GM18508 (cell line): ENCODE results near the gene ACADSB.

Experiments
- ATAC-seq: cut with Tn5 transposase; IDR thresholded peaks from one replicate; pipeline ENCODE4 v1.9.1; 2021; ENCODE audit warnings: moderate number of reproducible peaks; ENCODE audit not compliant: insufficient read depth, unreplicated experiment

Gene ACADSB

DNA sequence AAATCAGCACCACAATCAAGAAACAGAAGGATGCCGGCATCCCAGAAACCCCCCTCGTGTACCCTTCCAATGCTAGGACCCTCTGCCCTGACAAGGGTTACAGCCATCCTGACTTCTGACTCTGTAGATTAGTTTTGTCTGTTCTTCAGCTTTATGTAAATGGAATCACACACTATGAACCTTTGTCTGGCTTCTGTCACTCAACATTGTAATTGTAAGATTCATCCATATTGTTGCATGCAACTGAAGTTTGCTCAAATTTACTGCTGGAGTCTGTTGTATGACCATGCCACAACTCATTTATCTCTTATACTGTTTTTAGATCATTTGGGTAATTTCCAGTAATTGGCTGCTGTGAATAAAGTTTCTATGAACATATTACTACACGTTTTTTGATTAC, 8.7 kb upstream of the ACADSB start:
- ATAC-seq = no peak

DNA sequence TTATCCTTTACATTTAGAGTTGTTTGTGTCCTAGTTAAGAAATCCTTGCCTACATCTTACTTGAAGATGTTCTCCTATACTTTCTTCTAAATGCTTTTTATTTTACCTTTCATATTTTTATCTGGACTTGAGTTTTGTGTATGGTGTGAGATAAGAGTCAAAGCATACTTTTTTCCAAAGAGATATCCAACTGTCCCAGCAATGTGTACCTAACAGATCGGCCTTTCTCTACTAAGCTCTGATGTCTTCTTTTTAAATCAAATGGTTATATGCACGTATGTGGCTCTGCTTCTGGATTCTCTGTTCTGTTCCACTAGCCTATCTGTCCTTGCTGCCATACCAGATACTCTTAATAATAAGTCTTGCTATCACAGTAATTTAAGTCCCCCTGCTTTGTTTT, 7.4 kb upstream of the ACADSB start:
- ATAC-seq = no peak

DNA sequence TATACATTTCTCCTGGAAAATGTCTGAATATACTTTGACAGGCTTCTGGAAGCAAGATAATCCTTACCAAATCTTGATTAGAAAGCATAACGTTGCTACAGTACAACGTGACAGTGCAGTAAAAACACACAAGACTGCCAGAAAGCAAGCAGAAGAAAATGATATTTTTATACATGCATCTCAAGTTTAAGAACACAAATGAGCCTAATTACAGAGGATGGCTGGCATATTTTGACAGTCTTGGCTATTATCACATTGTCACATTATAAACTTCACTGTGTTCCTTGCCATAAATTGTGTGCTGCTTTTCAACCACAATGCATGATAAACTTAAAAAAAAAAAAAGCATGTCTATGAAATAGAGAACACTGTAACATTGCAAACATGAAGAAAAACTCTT, 4.5 kb upstream of the ACADSB start:
- no peak for ATAC-seq

DNA sequence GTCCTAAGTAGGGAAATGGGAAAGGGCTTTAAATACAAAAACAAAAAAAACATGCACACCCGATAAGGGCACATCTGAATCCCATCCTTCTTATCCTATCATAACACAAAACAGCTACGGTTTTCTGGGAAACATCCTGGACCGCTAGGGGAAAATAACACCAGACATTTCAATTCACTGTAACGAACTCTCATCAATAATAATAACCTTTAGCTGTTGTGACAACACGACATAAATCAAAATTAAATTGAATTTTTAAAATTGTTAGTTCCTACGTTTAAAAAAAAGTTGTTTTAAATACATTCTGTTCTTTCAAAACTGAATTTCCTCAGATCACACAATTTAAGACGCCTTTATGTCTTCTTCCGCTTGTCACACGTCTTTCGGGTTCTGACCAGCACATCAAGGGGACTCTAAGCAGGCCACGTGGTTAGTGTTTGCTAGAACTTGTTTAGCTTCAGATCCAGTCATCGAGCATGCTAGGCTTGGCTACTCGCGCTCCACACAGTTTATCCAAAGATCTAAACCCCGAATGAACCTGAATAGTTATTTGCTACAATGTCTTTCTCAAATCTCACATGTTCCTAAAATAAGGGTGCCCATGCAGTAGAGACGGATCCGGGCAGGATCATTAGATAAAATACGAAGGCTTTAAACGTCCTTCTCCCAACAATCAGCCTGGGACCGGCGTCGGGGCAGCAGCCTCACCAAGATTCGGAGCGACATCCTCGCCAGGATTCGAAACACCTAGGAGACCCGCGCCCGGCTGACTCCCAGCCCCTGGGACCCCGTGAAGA, 1.1 kb upstream of the ACADSB start:
- ATAC-seq = peak; percentile 29

- ATAC-seq = peak; percentile 23
Observed at GRCh38 chr10:123009105-123009820, 457 bp downstream of the ACADSB start.

DNA sequence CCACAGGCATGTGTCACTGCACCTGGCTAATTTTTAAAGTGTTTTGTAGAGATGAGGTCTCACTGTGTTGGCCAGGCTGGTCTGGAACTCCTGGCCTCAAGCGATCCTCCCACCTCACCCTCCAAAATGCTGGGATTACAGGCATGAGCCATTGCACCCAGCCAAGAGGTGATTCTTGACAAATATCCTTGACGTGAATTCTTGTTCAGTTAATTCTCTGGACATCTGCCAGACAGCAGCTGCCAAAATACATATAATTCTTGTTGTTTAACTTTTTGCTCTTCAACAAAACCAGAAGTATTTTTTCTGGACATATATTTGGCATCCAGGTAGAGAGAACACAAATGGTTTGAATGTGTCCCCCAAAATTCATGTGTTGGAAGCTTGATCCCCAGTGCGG, 3.2 kb downstream of the ACADSB start:
- no peak for ATAC-seq

DNA sequence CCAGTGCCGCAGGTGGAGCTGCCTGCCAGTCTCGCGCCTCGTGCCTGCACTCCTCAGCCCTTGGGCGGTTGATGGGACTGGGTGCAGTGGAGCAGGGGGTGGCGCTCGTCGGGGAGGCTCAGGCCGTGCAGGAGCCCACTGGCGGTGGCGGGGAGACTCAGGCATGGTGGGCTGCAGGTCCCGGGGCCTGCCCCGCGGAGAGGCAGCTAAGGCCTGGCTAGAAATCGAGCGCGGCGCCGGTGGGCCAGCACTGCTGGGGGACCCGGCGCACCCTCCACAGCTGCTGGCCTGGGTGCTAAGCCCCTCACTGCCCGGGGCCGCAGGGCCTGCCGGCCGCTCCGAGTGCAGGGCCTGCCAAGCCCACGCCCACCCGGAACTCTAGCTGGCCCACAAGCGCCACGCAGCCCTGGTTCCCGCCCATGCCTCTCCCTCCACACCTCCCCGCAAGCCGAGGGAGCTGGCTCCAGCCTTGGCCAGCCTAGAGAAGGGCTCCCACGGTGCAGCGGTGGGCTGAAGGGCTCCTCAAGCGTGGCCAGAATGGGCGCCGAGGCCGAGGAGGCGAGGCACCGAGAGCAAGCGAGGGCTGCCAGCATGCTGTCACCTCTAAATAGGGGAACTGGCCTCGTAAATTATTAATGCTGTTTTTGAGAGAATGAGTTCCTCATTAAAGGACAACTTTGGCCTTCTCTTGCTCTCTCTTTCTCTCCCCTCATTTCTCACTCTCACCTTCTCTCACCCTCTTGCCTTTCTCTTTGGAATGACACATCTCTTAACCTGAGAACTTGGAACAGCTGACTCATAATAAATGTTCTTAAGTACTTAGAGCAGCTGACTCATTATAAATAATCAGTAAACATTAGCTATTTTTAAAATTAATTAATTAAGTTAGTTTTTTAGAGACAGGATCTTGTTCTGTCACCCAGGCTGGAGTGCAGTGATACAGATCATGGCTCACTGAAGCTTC, 4.9 kb downstream of the ACADSB start:
- no peak for ATAC-seq

GRCh38 chr10:123014772-123015171, 6.0 kb downstream of the ACADSB start:
- ATAC-seq = no peak

DNA sequence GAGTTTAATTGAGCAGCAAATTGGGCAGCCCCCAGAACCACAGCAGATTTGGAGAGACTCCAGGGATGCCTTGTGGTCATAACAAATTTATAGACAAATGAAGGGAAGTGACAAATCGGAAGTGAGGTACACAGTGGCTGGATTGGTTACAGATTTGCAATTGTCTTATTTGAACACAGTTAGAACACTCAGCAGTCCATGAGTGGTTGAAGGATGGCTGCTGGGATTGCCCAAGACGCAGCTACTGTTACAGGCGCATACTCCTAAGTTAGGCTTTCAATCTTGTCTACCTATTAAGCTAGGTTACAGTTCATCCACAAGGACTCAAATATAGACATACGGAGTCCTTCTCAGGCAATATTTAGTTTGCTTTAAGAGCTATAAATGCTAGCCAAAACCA, 7.4 kb downstream of the ACADSB start:
- ATAC-seq = no peak

GRCh38 chr10:123017421-123018165, 8.8 kb downstream of the ACADSB start:
- no peak for ATAC-seq

DNA sequence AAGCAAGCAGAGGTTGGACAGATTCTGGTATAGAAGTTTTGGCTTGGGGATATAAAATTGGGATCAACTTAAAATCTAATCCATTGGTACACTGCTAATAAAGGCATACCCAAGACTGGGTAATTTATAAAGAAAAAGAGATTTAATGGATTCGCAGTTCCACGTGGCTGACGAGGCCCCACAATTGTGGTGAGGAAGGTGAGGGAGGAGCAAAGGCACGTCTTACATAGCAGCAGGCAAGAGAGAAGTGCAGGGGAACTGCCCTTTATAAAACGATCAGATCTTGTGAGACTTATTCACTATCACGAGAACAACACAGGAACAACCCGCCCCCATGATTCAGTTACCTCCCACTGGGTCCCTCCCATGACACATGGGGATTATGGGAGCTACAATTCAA, 9.7 kb downstream of the ACADSB start:
- ATAC-seq = no peak

DNA sequence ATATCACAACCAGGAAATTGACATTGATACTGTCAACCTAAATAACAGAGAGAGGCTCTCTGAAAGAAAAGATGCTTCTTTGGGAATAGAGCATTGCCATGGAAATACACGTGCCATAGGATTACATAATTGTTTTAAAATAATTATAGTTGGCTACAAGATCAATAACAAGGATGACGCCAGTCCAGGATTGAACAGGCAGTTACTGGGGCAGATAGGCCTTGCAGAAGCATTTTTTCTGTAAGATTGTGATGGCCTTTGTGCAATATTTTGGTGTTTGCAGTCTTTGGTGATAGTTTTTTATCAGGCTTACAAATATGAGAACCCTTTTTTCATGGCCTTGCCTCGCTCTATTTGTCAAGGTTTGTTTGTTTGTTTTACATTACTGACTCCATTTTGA, 10.5 kb downstream of the ACADSB start:
- no peak for ATAC-seq

DNA sequence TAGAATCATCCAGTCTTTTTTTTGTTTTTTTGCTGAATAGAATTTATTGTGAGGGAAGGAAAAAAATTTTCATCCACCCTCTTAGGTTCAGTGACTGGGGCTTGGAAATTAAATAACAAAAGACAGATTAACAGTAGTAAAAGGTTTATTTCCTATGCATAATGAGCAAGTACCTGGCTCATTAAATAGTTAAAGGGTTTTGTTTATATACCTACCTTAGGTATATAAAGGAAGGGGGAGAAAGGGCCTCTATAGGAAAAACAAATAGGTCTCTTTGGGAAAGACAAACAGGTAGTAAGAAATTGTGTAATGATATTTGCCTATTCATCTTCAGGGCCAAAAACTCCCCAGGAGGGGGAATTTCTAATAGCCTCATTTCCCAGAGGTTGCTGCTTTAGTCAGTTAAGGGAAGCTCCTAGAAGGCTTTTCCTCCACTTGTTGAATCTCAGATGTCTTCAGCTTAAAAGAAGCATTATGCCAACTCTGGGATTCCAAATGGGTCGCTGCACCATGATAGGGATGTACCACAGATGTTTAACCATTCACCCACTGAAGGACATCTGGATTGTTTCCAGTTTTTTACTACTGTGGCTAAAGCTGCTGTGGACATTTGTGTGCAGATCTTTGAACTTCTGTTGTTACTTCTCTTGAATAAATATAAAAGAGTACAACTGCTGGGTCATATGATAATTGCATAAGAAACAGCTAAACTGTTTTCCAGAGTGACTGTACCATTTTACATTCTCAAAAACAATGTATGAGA, 11.3 kb downstream of the ACADSB start:
- no peak for ATAC-seq

GRCh38 chr10:123021517-123021916, 12.7 kb downstream of the ACADSB start:
- ATAC-seq = no peak

DNA sequence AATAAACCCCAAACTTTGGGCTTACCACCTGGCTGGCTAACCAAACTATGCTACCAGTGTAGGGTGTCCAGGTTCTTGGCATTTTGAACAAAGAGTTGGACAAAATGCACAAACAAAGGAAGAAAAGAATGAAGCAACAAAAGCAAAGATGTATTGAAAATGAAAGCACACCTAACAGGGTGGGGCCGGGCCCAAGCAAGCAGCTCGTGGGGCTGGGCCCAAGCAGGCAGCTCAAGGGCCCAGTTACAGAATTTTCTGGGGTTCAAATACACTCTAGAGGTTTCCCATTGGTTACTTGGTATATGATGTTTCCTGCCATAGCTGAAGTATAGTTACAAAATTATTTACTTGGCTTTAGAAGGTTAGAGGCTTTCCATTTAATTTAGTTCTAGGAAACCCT, 15.7 kb downstream of the ACADSB start:
- ATAC-seq = no peak

- no peak for ATAC-seq
Observed at GRCh38 chr10:123026302-123026701, 17.5 kb downstream of the ACADSB start.

- no peak for ATAC-seq
Observed at GRCh38 chr10:123027861-123028260, 19.1 kb downstream of the ACADSB start.

GRCh38 chr10:123031124-123031523, 22.3 kb downstream of the ACADSB start:
- no peak for ATAC-seq

DNA sequence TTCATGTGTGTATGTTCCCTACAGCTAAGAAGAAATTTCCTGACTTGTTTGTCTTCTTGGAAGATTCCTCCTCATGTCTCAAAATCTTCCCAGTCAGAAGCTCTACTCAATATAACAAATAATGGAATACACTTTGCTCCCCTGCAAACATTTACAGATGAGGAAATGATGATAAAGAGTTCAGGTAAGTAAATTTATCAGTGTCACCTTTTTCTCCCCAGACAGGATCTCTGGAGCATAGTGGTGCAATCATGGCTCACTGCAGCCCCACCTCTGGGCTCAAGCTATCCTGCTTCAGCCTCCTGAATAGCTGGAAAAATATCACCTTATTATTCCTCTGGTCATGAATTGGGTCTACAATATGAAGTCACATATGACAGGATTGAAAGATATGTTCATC, 25.5 kb downstream of the ACADSB start:
- no peak for ATAC-seq
